CD4-positive, alpha-beta T cell treated with Interleukin-17A for 4 hours (primary cell): Measurements from ENCODE around the gene ZBTB46.
"Not testable (repeated sequence)": the region's sequence is repeated elsewhere in the genome, so short reads cannot be mapped to it uniquely, and the experiment has no call there.

Source experiments
- DNase-seq: peaks from one replicate; pipeline ENCODE4 v3.0.0-alpha.2; 2020; ENCODE audit warnings: mixed read lengths

The ZBTB46 gene

GRCh38 chr20:63783970-63784369, 47.1 kb downstream of the ZBTB46 start:
- no peak for DNase-seq

GRCh38 chr20:63782521-63782971, 48.5 kb downstream of the ZBTB46 start:
- peak; percentile 36 for DNase-seq

GRCh38 chr20:63782051-63782471, 49.0 kb downstream of the ZBTB46 start:
- DNase-seq, result peak; percentile 85

GRCh38 chr20:63781181-63781580, 49.9 kb downstream of the ZBTB46 start:
- no peak for DNase-seq

- DNase-seq, result no peak
Observed at GRCh38 chr20:63778857-63779256, 52.2 kb downstream of the ZBTB46 start.

GRCh38 chr20:63778034-63778752, 52.9 kb downstream of the ZBTB46 start:
- no peak for DNase-seq

- no peak for DNase-seq
Observed at GRCh38 chr20:63777614-63778013, 53.5 kb downstream of the ZBTB46 start.

- not testable (repeated sequence) for DNase-seq
Observed at GRCh38 chr20:63776875-63777274, 54.2 kb downstream of the ZBTB46 start.

GRCh38 chr20:63775096-63775978, 55.7 kb downstream of the ZBTB46 start:
- DNase-seq, result peak; percentile 62

- DNase-seq, result no peak
Observed at GRCh38 chr20:63774306-63774705, 56.8 kb downstream of the ZBTB46 start.

GRCh38 chr20:63773571-63774241, 57.4 kb downstream of the ZBTB46 start:
- DNase-seq, result no peak

- no peak for DNase-seq
Observed at GRCh38 chr20:63772781-63773518, 58.1 kb downstream of the ZBTB46 start.

GRCh38 chr20:63771046-63771707, 59.9 kb downstream of the ZBTB46 start:
- DNase-seq, result no peak

GRCh38 chr20:63769891-63770474, 61.1 kb downstream of the ZBTB46 start:
- no peak for DNase-seq

- no peak for DNase-seq
Observed at GRCh38 chr20:63768591-63769515, 62.2 kb downstream of the ZBTB46 start.

- DNase-seq, result no peak
Observed at GRCh38 chr20:63767886-63768285, 63.2 kb downstream of the ZBTB46 start.

- DNase-seq, result no peak
Observed at GRCh38 chr20:63767456-63767855, 63.6 kb downstream of the ZBTB46 start.

- DNase-seq, result no peak
Observed at GRCh38 chr20:63766695-63767426, 64.2 kb downstream of the ZBTB46 start.

- no peak for DNase-seq
Observed at GRCh38 chr20:63765902-63766301, 65.2 kb downstream of the ZBTB46 start.
